HG02678 (cell line): ENCODE results near the gene TP53I11.

ENCODE experiments used
- ATAC-seq: cut with Tn5 transposase; IDR thresholded peaks from one replicate; pipeline ENCODE4 v1.9.1; 2021; ENCODE audit warnings: mild to moderate bottlenecking, moderate library complexity; ENCODE audit not compliant: unreplicated experiment

Gene TP53I11

GRCh38 chr11:44942029-44942955 is 8.4 kb downstream of the TP53I11 start:
- no peak for ATAC-seq

GRCh38 chr11:44941259-44942021 is 9.2 kb downstream of the TP53I11 start:
- no peak for ATAC-seq

GRCh38 chr11:44940835-44941234 is 9.8 kb downstream of the TP53I11 start:
- no peak for ATAC-seq

- ATAC-seq, result no peak
Measured at GRCh38 chr11:44940404-44940803, 10.3 kb downstream of the TP53I11 start.

GRCh38 chr11:44939673-44940395 is 10.8 kb downstream of the TP53I11 start:
- no peak for ATAC-seq

GRCh38 chr11:44938066-44938691 is 12.5 kb downstream of the TP53I11 start:
- ATAC-seq, result no peak

- no peak for ATAC-seq
Measured at GRCh38 chr11:44936951-44937543, 13.6 kb downstream of the TP53I11 start.

GRCh38 chr11:44936525-44936924 is 14.2 kb downstream of the TP53I11 start:
- ATAC-seq, result peak; percentile 69

- no peak for ATAC-seq
Measured at GRCh38 chr11:44934735-44935250, 15.9 kb downstream of the TP53I11 start.

GRCh38 chr11:44934110-44934509 is 16.6 kb downstream of the TP53I11 start:
- ATAC-seq, result no peak

GRCh38 chr11:44931466-44931865 is 19.2 kb downstream of the TP53I11 start:
- no peak for ATAC-seq

GRCh38 chr11:44930588-44931302 is 19.9 kb downstream of the TP53I11 start:
- ATAC-seq, result no peak

- ATAC-seq, result no peak
Measured at GRCh38 chr11:44928816-44929215, 21.9 kb downstream of the TP53I11 start.

GRCh38 chr11:44928144-44928543 is 22.5 kb downstream of the TP53I11 start:
- ATAC-seq, result no peak

- no peak for ATAC-seq
Measured at GRCh38 chr11:44927174-44927661, 23.5 kb downstream of the TP53I11 start.

- ATAC-seq, result no peak
Measured at GRCh38 chr11:44926036-44926435, 24.6 kb downstream of the TP53I11 start.

GRCh38 chr11:44923806-44924205 is 26.9 kb downstream of the TP53I11 start:
- ATAC-seq, result no peak

- ATAC-seq, result no peak
Measured at GRCh38 chr11:44923115-44923514, 27.6 kb downstream of the TP53I11 start.

GRCh38 chr11:44920451-44920850 is 30.2 kb downstream of the TP53I11 start:
- no peak for ATAC-seq
